Stimulated activated naive CD8-positive, alpha-beta T cell treated with anti-CD3 and anti-CD28 coated beads, Interleukin-15, Interleukin-2, amounts not matched to agents 100 U/mL and 50 U/mL, for 24 hours (primary cell): ENCODE measurements around the gene TMEM130.

Experiments used
- ATAC-seq: fragments of 150-1000 bp; cut with Tn5 transposase; one replicate; pipeline ENCODE4 v1.10.0; 2021
- DNase-seq: peaks from one replicate; pipeline ENCODE4 v3.0.0; 2021

The TMEM130 gene, protein sequence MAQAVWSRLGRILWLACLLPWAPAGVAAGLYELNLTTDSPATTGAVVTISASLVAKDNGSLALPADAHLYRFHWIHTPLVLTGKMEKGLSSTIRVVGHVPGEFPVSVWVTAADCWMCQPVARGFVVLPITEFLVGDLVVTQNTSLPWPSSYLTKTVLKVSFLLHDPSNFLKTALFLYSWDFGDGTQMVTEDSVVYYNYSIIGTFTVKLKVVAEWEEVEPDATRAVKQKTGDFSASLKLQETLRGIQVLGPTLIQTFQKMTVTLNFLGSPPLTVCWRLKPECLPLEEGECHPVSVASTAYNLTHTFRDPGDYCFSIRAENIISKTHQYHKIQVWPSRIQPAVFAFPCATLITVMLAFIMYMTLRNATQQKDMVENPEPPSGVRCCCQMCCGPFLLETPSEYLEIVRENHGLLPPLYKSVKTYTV

DNA sequence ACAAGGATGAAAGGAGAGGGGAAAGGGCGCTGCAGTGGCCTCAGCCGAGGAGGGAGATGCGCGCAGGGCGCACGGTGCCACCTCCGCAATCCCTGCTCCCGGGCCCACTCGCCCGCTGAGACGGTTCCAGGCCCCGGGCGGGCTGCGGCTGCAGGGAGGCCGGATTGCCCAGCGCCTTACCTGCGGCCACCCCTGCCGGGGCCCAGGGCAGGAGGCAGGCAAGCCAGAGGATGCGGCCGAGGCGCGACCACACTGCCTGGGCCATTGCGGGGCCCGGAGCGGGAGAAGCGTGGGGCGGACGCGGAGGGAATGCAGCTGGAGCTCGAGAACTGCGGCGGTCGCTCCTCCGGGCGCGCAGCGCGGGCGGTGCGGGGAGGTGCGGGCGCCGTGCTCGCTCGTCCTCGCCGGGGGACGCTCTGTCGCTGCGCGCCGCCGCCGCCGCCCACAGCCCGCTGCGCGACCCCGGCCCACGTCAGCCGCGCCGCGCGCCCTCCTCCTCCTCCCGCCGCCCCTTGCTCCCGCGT is at the start of gene TMEM130:
TSS of gene TMEM130 (minus strand) at position 418 of the 524 bp plus-strand sequence. CDS start at position 265, 153 bp downstream.
- ATAC-seq (no peak), DNase-seq (peak; percentile 17)

DNA sequence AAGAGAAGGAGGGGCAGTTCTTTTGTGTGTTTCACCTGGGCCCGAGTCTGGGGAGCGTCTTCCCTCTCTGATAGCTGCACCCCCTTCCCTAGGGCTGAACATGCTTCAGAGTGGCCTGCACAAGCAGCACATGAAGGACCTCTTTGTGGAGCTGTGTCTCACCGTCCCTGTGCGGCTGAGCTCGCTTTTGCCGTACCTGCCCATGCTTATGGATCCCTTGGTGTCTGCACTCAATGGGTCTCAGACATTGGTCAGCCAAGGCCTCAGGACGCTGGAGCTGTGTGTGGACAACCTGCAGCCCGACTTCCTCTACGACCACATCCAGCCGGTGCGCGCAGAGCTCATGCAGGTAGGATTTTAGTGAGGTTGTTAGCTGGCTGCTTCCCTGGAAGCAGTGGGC is 47.5 kb upstream of the TMEM130 start:
- ATAC-seq: no peak

GRCh38 chr7:98913612-98914011 is 43.8 kb upstream of the TMEM130 start:
- ATAC-seq (no peak), DNase-seq (no peak)

More for the DNA sequence above, 47.5 kb upstream of the TMEM130 start:
- DNase-seq: no peak

GRCh38 chr7:98913026-98913425 is 43.2 kb upstream of the TMEM130 start:
- DNase-seq (no peak), ATAC-seq (no peak)

GRCh38 chr7:98911916-98912315 is 42.1 kb upstream of the TMEM130 start:
- ATAC-seq (no peak), DNase-seq (no peak)

DNA sequence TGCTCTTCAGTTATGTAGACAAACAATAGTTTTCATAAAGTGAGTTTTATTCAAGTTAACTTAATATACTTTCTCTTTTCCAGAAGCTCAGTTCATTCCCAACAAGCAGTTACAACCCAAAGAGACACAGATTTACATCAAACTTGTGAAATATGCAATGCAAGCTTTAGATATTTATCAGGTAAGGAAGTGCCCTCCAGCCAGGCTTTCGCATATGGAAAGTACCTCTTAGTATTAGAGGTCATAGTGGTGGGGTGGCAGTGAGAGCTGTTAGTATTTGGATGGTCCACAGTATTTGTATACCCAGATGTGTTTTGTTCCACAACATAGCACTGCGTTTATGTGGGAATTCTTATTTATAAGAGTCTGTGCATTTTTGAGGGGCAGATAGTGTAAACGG is 40.6 kb upstream of the TMEM130 start:
- DNase-seq (no peak), ATAC-seq (no peak)

GRCh38 chr7:98909487-98909886 is 39.7 kb upstream of the TMEM130 start:
- ATAC-seq: no peak

DNA sequence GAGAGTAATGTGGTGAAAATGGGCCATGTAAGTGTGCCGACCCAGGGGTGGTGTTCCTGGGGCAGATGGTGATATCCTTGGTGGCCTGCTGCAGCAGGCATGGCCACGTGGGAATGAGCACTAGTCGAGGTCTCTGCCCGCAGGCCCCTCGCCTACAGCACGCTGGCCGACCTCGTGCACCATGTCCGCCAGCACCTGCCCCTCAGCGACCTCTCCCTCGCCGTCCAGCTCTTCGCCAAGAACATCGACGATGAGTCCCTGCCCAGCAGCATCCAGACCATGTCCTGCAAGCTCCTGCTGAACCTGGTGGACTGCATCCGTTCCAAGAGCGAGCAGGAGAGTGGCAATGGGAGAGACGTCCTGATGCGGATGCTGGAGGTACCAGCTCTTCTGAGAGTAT is 38.8 kb upstream of the TMEM130 start:
- DNase-seq: no peak
- ATAC-seq: no peak

More at GRCh38 chr7:98909487-98909886, 39.7 kb upstream of the TMEM130 start:
- no peak for DNase-seq

DNA sequence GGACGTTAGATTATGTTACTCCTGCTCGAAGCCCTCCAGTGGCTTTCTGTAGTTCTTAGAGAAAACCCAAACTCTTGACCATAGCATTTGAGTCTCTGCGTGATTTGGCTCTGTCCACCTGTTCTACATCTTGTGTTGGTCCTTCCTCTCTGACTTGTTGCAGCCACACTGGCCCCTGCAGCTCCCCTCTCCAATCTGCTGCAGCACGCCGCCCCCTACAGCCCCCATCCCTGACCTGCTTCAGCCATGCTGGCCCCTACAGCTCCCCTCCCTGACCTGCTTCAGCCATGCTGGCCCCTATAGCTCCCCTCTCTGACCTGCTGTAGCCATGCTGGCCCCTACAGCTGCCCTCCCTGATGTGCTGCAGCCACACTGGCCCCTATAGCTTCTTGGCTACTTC is 37.8 kb upstream of the TMEM130 start:
- no peak for DNase-seq
- no peak for ATAC-seq

DNA sequence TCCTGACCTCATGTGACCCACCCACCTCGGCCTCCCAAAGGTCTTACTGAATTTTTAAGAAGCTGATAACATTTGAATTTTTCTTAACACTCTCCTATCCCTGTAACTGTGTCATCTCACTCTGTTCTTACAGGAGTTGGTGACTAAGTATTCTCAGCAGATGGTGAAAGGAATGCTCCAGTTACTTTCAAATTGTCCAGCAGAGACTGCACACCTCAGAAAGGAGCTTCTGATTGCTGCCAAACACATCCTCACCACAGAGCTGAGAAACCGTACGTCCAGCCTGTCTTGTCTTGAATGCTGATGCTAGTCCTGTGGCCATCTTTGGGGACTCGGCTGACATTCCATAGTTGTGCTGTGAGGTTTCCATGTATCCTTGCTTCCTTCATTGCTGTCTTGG is 33.4 kb upstream of the TMEM130 start:
- DNase-seq (no peak), ATAC-seq (no peak)

DNA sequence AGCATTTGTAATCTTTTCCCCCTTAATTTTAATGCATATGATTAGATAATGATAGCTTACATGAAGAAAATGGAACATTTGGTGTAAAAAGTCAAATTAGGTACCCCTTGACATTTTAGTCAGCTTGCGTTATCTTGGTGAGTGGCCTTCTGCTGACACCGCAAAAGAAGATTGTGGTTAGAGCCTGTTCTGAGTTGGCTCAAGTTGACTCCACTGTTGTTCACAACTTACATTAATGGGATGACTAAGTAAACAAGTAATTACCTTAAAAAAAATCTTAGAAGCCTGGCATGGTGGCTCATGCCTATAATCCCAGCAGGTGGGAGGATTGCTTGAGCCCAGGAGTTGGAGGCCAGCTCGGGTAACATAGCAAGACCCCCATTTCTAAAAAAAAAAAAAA is 32.7 kb upstream of the TMEM130 start:
- ATAC-seq: no peak
- no peak for DNase-seq

DNA sequence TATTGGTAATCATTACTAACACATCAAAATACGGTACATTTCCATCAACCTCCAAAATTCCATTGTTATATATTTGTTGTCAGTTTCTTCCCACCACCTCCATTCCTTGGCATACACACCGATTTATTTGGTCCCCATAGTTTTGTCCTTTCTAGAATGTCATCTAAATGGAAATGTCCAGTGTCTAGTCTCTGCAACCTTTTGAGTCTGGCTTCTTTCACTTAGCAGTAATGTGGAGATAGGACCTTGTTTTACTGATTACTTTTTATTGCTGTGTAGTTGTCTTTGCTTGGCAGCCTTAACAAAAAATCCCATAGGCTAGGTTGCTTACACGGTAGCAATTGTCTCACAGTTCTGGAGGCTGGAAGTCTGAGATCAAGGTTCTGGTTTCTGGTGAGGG is 31.0 kb upstream of the TMEM130 start:
- DNase-seq (no peak), ATAC-seq (no peak)

DNA sequence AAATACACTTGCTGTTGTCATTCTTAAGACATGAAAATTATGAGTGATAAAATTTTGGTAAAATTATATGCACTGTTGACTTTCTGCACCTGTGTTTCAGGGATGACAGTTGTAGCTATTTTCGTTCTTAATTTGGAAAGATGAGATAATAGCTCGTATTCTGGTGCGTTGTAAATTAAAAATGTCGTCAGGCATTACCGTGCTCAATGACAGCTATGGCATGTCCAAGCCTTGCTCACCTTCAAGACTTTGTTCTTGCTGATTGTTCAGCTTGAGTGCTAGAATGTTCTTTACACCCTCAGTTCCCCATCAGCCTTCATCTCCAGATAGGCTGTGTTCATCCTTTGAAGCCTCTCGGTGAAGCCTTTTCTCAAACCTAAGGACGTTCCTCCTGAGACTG is 30.0 kb upstream of the TMEM130 start:
- DNase-seq (no peak), ATAC-seq (no peak)

GRCh38 chr7:98892609-98893008 is 22.8 kb upstream of the TMEM130 start:
- DNase-seq (no peak), ATAC-seq (no peak)

DNA sequence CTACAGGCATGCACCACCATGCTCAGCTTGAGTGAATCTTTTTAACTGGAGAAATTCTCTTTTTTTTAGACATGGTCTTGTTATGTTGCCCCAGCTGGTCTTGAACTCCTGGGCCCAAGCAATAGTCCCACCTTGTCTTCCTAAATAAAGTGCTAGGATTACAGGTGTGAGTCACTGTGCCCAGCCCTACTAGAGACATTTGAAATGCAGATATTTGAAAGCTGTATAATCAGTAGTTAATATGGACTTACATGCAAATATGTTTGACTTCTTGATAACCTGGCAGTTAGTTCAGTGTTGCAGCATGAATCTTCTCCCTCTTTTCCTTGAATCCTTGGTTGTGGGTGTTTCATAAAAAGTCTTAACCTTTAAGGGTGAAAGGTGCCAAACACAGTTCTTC is 17.2 kb upstream of the TMEM130 start:
- DNase-seq: no peak
- no peak for ATAC-seq

DNA sequence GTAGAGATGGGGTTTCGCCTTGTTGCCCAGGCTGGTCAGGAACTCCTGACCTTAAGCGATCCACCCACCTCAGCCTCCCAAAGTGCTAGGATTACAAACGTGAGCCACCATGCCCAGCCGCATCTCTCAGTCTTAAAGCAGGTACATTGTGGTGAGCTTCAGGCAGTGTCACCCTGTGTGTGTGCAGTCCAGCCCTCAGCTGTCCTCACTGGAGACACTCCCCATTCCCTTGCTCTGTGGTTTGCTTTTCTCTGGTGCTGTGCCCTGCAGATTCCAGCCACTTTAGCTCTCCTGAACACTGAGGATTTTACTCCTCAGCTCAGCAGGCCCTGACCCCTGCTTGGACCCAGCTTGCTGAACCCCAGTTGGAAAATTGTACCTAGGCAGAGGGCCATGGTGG is 14.6 kb upstream of the TMEM130 start:
- no peak for DNase-seq
- ATAC-seq: no peak

DNA sequence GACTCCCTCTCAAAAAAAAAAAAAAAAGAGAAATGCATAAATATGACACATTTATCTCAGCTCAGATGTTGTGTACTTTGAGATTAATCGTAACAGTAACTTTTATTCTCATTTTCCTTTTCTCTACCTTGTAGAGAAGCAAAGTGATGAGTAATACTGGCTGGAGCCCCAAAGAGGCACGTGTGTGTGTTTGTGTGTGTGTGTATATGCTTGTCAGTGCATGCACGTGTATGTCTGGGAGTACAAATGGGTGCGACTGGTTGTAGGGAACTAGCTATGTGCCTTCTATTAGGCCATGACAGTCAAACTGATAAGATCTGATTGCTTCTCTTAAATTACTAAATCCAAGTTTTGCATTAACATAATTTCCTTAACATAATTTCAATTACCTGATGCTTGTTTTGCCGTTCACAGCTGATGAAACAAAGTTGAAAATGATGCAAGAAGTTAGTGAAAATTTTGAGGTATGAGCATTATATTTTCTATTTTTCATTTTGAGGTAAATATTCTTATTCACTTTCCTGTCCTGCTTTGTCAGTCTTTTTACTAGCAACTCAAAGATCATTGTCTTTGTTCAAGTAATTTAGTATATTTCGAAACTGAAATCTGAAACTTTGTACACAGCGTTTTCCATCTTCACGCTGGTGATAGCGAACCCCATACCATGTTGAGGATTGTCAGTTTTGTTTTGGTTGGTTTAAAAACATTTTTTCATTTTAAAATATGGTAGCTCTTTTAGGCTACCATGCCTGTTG is 11.9 kb upstream of the TMEM130 start:
- no peak for ATAC-seq

GRCh38 chr7:98880485-98880884 is 10.7 kb upstream of the TMEM130 start:
- no peak for DNase-seq
- ATAC-seq: no peak

More for the DNA sequence above, 11.9 kb upstream of the TMEM130 start:
- no peak for DNase-seq

- DNase-seq (no peak), ATAC-seq (no peak)
These were observed 10.1 kb upstream of the TMEM130 start for GRCh38 chr7:98879979-98880315.

DNA sequence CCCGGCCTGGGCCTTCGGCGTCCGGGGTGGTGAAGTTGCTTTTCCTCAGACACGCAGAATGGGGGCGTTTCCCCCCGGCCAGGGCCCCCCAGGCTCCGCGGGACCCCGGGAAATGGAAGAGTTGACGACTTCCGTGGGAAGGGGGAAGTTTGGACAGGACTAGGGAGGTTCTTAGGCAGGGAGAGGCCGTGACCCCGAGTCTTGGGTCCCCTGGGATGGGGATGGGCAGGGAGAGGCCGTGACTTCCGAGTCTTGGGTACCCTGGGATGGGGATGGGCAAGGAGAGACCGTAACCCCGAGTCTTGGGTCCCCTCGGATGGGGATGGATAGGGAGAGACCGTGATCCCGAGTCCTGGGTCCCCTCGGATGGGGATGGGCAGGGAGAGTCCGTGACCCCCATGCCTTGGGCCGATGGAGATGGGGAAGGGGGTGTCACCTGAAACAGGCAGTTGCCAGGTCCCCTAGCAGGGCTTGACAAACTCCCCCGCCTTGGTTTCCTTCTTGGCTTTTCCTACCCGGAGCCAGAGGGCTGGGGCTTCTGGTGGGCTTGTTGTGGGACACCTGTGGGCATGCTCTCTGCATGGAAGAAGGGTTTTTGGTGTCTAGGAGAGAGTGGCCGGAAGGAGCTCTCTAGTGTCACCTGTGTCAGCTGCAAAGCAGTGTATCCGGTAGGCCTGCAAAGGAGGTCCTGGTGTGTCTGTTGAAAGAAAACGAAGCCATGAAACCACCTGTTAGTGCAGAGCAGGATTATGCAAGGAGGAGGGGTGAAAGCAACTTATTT is 9.6 kb upstream of the TMEM130 start:
- peak; percentile 60 for DNase-seq
- peak; percentile 84 for ATAC-seq

DNA sequence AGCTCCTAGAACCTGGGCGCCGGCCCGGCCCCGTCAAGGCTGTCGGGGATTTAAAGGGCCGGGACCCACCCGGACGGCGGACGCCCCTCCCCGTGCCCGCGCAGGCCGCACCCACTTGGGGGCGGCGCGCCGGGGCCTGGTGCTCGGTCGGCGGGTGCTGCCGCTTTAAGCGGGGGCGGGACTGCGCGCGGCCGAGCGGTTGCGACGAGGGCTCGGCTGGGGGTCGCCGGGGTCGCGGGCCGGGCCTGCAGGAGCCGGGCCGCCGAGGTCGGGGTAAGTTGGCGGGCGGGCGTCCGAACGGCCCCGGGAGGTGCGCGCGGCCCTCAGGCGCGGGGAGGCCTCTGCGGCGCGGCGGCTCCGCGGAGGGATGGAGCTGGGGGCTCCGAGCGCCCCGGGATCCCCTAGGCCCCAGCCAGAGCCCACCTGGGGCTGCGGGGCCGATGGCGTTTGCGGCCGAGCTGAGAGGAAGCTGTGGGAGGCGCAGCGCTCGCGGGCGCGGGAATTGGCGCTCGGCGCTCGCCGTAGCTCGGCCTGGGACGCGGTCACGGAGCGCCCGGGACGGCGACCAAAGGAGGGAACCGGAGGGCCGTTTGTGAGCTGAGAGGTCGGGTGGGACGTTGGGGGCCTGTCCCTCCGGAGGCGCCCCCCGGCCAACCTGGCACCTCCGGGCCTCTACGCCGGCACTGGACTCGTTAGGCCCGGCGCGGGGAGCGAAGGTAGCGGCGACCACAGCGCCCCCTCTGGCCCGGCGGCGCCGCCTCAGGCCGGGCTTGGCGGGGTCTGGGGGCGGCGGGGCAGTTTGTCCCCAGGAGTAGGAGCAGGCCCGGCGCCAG is 8.8 kb upstream of the TMEM130 start, which contains the start of gene TRRAP:
TSS of gene TRRAP (plus strand) at position 168 of the 833 bp plus-strand sequence. CDS start 2,619 bp downstream, outside the sequence.
- DNase-seq (peak; percentile 83), ATAC-seq (peak; percentile 81)
